HT-29 (cell line): ENCODE results near the gene CEP83. TPM values are rescaled to one million over a fixed set of nuclear protein-coding genes. Genes with fewer than 3 reads are reported as not detected.
"Not testable (repeated sequence)": the region's sequence is repeated elsewhere in the genome, so short reads cannot be mapped to it uniquely, and the experiment has no call there.

Experiments used
- DNase-seq: peaks from one replicate; pipeline ENCODE4 v3.0.0-alpha.2; 2015; ENCODE audit warnings: low spot score
- total RNA-seq: library from RNA; depleted of rRNA; stranded (reverse); fragments of >200 nt; shearing (Covaris generic); gene quantifications from 2 replicates; pipeline ENCODE4 v1.2.3, GENCODE V29; 2014; rRNA removed

The CEP83 gene
- 17.7 and 20.0 TPM in 2 replicates for total RNA-seq

GRCh38 chr12:94459728-94460615 lies at the start of gene CEP83:
TSS of gene CEP83 (minus strand) at chr12:94459867. CDS start at chr12:94412490, 47,377 bp downstream.
- DNase-seq, result peak; percentile 96

- DNase-seq, result no peak
These were observed 49.6 kb upstream of the CEP83 start for GRCh38 chr12:94509317-94509716.

GRCh38 chr12:94507455-94507854 lies 47.8 kb upstream of the CEP83 start:
- no peak for DNase-seq

GRCh38 chr12:94504386-94504785 lies 44.7 kb upstream of the CEP83 start:
- no peak for DNase-seq

- no peak for DNase-seq
These were observed 44.0 kb upstream of the CEP83 start for GRCh38 chr12:94503619-94504018.

GRCh38 chr12:94500831-94501567 lies 41.3 kb upstream of the CEP83 start:
- no peak for DNase-seq

- no peak for DNase-seq
These were observed 39.0 kb upstream of the CEP83 start for GRCh38 chr12:94498698-94499097.

GRCh38 chr12:94498073-94498472 lies 38.4 kb upstream of the CEP83 start:
- no peak for DNase-seq

GRCh38 chr12:94495445-94496115 lies 35.9 kb upstream of the CEP83 start:
- no peak for DNase-seq

GRCh38 chr12:94491489-94491888 lies 31.8 kb upstream of the CEP83 start:
- DNase-seq, result no peak

GRCh38 chr12:94488463-94488862 lies 28.8 kb upstream of the CEP83 start:
- DNase-seq, result no peak

GRCh38 chr12:94481734-94482133 lies 22.1 kb upstream of the CEP83 start:
- DNase-seq, result no peak

GRCh38 chr12:94469522-94469921 lies 9.9 kb upstream of the CEP83 start:
- DNase-seq, result no peak

- no peak for DNase-seq
These were observed 921 bp upstream of the CEP83 start for GRCh38 chr12:94460616-94460959.

GRCh38 chr12:94458877-94459727 lies 565 bp downstream of the CEP83 start:
- DNase-seq, result peak; percentile 69

GRCh38 chr12:94457311-94457710 lies 2.4 kb downstream of the CEP83 start:
- DNase-seq, result no peak

GRCh38 chr12:94454318-94454717 lies 5.3 kb downstream of the CEP83 start:
- DNase-seq, result not testable (repeated sequence)

GRCh38 chr12:94445662-94446061 lies 14.0 kb downstream of the CEP83 start:
- DNase-seq, result no peak

- no peak for DNase-seq
These were observed 22.4 kb downstream of the CEP83 start for GRCh38 chr12:94437303-94437702.

- DNase-seq, result no peak
These were observed 24.1 kb downstream of the CEP83 start for GRCh38 chr12:94435511-94435927.

- DNase-seq, result no peak
These were observed 25.5 kb downstream of the CEP83 start for GRCh38 chr12:94434171-94434570.
